Liver (tissue), 9 donors: Measurements from ENCODE around the gene SCUBE3. TPM values are rescaled to one million over a fixed set of nuclear protein-coding genes. Genes with fewer than 3 reads are reported as not detected.

Experiments used
- DNase-seq: peaks from one replicate; pipeline ENCODE4 v3.0.0-alpha.2; 2017; ENCODE audit warnings: low spot score
- H3K27ac ChIP-seq, 2 donors: one replicate each; pipeline ENCODE4 v1.7.0; 2013; ENCODE audit warnings: inconsistent platforms in 2 of 2, low read length in 2 of 2, control low read depth in 1 of 2, low read depth in 1 of 2, mild to moderate bottlenecking in 1 of 2
- H3K27me3 ChIP-seq, 4 donors: one replicate each; pipeline versions ENCODE4 v1.6.1 to v1.7.0; 2013; ENCODE audit warnings: low read length in 3 of 4, inconsistent platforms in 1 of 4, mild to moderate bottlenecking in 1 of 4, moderate library complexity in 1 of 4; ENCODE audit not compliant: control insufficient read depth in 4 of 4, insufficient read depth in 4 of 4
- H3K36me3 ChIP-seq, 4 donors: one replicate each; pipeline versions ENCODE4 v1.6.1 to v1.7.0; 2013; ENCODE audit warnings: low read length in 3 of 4, mild to moderate bottlenecking in 3 of 4, low read depth in 1 of 4, moderate library complexity in 1 of 4; ENCODE audit not compliant: control insufficient read depth in 4 of 4, insufficient read depth in 3 of 4
- H3K4me1 ChIP-seq, 4 donors: one replicate each; pipeline versions ENCODE4 v1.6.1 to v1.7.0; 2013; ENCODE audit warnings: low read length in 3 of 4, mild to moderate bottlenecking in 3 of 4, moderate library complexity in 1 of 4; ENCODE audit not compliant: control insufficient read depth in 4 of 4, insufficient read depth in 4 of 4
- H3K4me3 ChIP-seq, 3 donors: one replicate each; pipeline versions ENCODE4 v1.6.1 to v1.7.0; 2013; ENCODE audit warnings: low read length in 3 of 3, control low read depth in 1 of 3, low read depth in 1 of 3, mild to moderate bottlenecking in 1 of 3
- H3K9ac ChIP-seq, 2 donors: one replicate each; pipeline ENCODE4 v1.7.0; 2013; ENCODE audit warnings: low read length in 2 of 2, mild to moderate bottlenecking in 2 of 2, moderate library complexity in 2 of 2, control low read depth in 1 of 2, low read depth in 1 of 2
- H3K9me3 ChIP-seq, 4 donors: one replicate each; pipeline versions ENCODE4 v1.6.1 to v1.7.0; 2013; ENCODE audit warnings: low read length in 3 of 4; ENCODE audit not compliant: control insufficient read depth in 4 of 4
- ATF3 ChIP-seq: IDR thresholded peaks from 2 replicates; pipeline ENCODE4 v1.6.1; 2016; ENCODE audit warnings: antibody characterized with exemption
- CTCF ChIP-seq: fragments of 150-350 bp; IDR thresholded peaks from 2 replicates; pipeline ENCODE4 v1.5.1; 2017; ENCODE audit warnings: improper control_type of control experiment, low read depth, low read length; ENCODE audit not compliant: missing input control
- FOXA1 ChIP-seq: IDR thresholded peaks from 2 replicates; pipeline ENCODE4 v1.6.1; 2016; ENCODE audit warnings: antibody characterized with exemption
- HNF4A ChIP-seq, 2 donors: conservative IDR thresholded peaks; 2 replicates each; pipeline ENCODE4 v1.6.1; 2016; ENCODE audit warnings: antibody characterized with exemption in 2 of 2, mild to moderate bottlenecking in 2 of 2
- JUND ChIP-seq, 2 donors: IDR thresholded peaks; 2 replicates each; pipeline ENCODE4 v1.6.1; 2016; ENCODE audit warnings: antibody characterized with exemption in 2 of 2
- MAX ChIP-seq: IDR thresholded peaks from 2 replicates; pipeline ENCODE4 v1.6.1; 2016; ENCODE audit warnings: antibody characterized with exemption
- NR2F2 ChIP-seq: IDR thresholded peaks from 2 replicates; pipeline ENCODE4 v1.6.1; 2016; ENCODE audit warnings: antibody characterized with exemption
- RAD21 ChIP-seq, 2 donors: IDR thresholded peaks; 2 replicates each; pipeline ENCODE4 v1.6.1; 2016; ENCODE audit warnings: antibody characterized with exemption in 2 of 2, mild to moderate bottlenecking in 2 of 2
- REST ChIP-seq: IDR thresholded peaks from 2 replicates; pipeline ENCODE4 v1.6.1; 2016; ENCODE audit warnings: antibody characterized with exemption, mild to moderate bottlenecking
- RXRA ChIP-seq, 2 donors: IDR thresholded peaks; 2 replicates each; pipeline ENCODE4 v1.6.1; 2017 to 2018; ENCODE audit warnings: antibody characterized with exemption in 2 of 2, mild to moderate bottlenecking in 1 of 2
- SP1 ChIP-seq: IDR thresholded peaks from 2 replicates; pipeline ENCODE4 v1.6.1; 2018; ENCODE audit warnings: antibody characterized with exemption, mild to moderate bottlenecking
- TAF1 ChIP-seq: conservative IDR thresholded peaks from 2 replicates; pipeline ENCODE4 v1.6.1; 2016; ENCODE audit warnings: antibody characterized with exemption, mild to moderate bottlenecking
- YY1 ChIP-seq: IDR thresholded peaks from 2 replicates; pipeline ENCODE4 v1.6.1; 2016; ENCODE audit warnings: antibody characterized with exemption, mild to moderate bottlenecking
- ZBTB33 ChIP-seq: IDR thresholded peaks from 2 replicates; pipeline ENCODE4 v1.6.1; 2016; ENCODE audit warnings: antibody characterized with exemption
- WGBS: extraction: QIAGEN DNeasy Blood & Tissue Kit; methylation state at CpG from one replicate; pipeline ENCODE4 v1.1.7; 2013; 5-methylcytosine and 5-hydroxymethylcytosine counted together
- polyA plus RNA-seq, 2 donors: library from polyadenylated mRNA; stranded (reverse) in 1 of 2; unstranded in 1 of 2; fragments of 200-250 nt in 1 of 2; fragments of >200 nt in 1 of 2; fragmentation: Nextera tagmentation in 1 of 2; extraction: Ambion mirVana in 1 of 2; gene quantifications; one replicate each; pipeline versions ENCODE4 v1.2.1 to v1.2.3, GENCODE V29; 2013 to 2015
- total RNA-seq, 2 donors: library from RNA; depleted of rRNA; stranded (reverse); fragments of >200 nt; gene quantifications; one replicate each; pipeline ENCODE4 v1.2.3, GENCODE V29; 2014
- donor health status: healthy.
- donor health status: healthy.
- donor health status: healthy.
- donor health status: healthy.
- donor health status: healthy.

Gene SCUBE3
- total and polyA plus RNA-seq, 4 donors: 0.03 to 0.09 (median 0.07) TPM

- Histone ChIP-seq H3K4me3 (no peak overlapping the region), H3K27ac (no peak overlapping the region), H3K9me3 (no peaks in the 10 kb centered on the region), H3K4me1 (peaks cover 0 to 13% (median 5%) of the 10 kb centered on the region in 4 donors), H3K36me3 (no peaks in the 10 kb centered on the region), H3K9ac (no peak overlapping the region), H3K27me3 (no peaks in the 10 kb centered on the region)
- no peak for DNase-seq
- 94% methylated on average over 5 of the region's 5 CpGs for WGBS
- no peak for TF ChIP-seq FOXA1
- TF ChIP-seq ATF3: no peak
- no peak for TF ChIP-seq ZBTB33
- no peak for TF ChIP-seq RXRA (IDR thresholded peaks at IDR 0.05)
- no peak for TF ChIP-seq YY1
- no peak for TF ChIP-seq TAF1
Measured at GRCh38 chr6:35229304-35229703, 15.5 kb downstream of the SCUBE3 start.

- no peak overlapping the region for H3K4me3 ChIP-seq
- H3K9me3 ChIP-seq: no peaks in the 10 kb centered on the region
- 96% methylated on average over 1 of the region's 1 CpG for WGBS
- no peak overlapping the region for H3K27ac ChIP-seq
- no peak for DNase-seq
- no peak overlapping the region for H3K9ac ChIP-seq
- TF ChIP-seq RAD21 (IDR thresholded peaks at IDR 0.05): no peak
- TF ChIP-seq SP1: no peak
- no peak for TF ChIP-seq NR2F2
- TF ChIP-seq MAX: no peak
- no peak for TF ChIP-seq REST
- TF ChIP-seq ZBTB33: no peak
- TF ChIP-seq YY1: no peak
- TF ChIP-seq CTCF: no peak
- TF ChIP-seq TAF1: no peak
- no peak for TF ChIP-seq HNF4A (conservative IDR thresholded peaks at IDR 0.05)
- no peak for TF ChIP-seq FOXA1
- TF ChIP-seq RXRA (IDR thresholded peaks at IDR 0.05): no peak
- no peak for TF ChIP-seq JUND (IDR thresholded peaks at IDR 0.05)
- no peaks in the 10 kb centered on the region for H3K27me3 ChIP-seq
- H3K4me1 ChIP-seq: peaks cover 0 to 13% (median 5%) of the 10 kb centered on the region in 4 donors
- H3K36me3 ChIP-seq: no peaks in the 10 kb centered on the region
Measured at GRCh38 chr6:35230498-35230897, 16.7 kb downstream of the SCUBE3 start.
